PC-3 (cell line): ENCODE results near the gene ATP5MG.

ENCODE experiments used
- EZH2 ChIP-seq: fragments of 300-600 bp; sonication (generic); IDR thresholded peaks from one replicate; pipeline ENCODE4 v1.6.1; 2017; ENCODE audit warnings: antibody characterized with exemption, mild to moderate bottlenecking, low read length; ENCODE audit not compliant: unreplicated experiment
- EZH2phosphoT487 ChIP-seq: fragments of 300-600 bp; sonication (generic); IDR thresholded peaks from 2 replicates; pipeline ENCODE4 v1.6.1; 2018; ENCODE audit warnings: mild to moderate bottlenecking, antibody characterized with exemption, low read length, borderline replicate concordance
- TF ChIP-seq, protein P1 (sequence below): fragments of 300-600 bp; sonication (generic); conservative IDR thresholded peaks from 2 replicates; pipeline ENCODE4 v1.5.1; 2017; ENCODE audit warnings: antibody characterized with exemption, low read depth, mild to moderate bottlenecking, low read length

DNA sequence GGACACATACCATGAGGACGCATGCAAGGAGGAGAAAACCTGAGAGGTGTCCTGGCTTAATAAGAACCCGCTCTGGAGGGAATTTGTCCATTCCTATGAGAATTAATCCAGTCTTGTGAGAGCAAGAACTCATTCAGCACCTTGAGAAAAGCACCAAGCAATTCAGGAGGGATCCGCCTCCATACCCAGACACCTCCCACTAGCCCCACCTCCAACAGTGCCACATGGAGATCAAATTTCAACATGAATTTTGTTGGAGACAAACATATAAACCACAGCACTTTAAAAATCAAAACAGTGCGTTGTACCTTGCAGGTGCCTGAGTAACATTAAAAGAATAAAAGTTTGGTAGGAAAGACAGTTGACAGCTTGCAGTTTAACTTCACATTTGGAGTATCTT is 30.6 kb upstream of the ATP5MG start:
- TF ChIP-seq, protein P1, sequence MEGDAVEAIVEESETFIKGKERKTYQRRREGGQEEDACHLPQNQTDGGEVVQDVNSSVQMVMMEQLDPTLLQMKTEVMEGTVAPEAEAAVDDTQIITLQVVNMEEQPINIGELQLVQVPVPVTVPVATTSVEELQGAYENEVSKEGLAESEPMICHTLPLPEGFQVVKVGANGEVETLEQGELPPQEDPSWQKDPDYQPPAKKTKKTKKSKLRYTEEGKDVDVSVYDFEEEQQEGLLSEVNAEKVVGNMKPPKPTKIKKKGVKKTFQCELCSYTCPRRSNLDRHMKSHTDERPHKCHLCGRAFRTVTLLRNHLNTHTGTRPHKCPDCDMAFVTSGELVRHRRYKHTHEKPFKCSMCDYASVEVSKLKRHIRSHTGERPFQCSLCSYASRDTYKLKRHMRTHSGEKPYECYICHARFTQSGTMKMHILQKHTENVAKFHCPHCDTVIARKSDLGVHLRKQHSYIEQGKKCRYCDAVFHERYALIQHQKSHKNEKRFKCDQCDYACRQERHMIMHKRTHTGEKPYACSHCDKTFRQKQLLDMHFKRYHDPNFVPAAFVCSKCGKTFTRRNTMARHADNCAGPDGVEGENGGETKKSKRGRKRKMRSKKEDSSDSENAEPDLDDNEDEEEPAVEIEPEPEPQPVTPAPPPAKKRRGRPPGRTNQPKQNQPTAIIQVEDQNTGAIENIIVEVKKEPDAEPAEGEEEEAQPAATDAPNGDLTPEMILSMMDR = no peak
- TF ChIP-seq EZH2 (no peak), EZH2phosphoT487 (no peak)
